Suprapubic skin (tissue), 3 donors: ENCODE results near the gene PRKN.

Experiments
- CTCF ChIP-seq, 2 donors: fragments of 200-600 bp in 1 of 2; fragments of 450-650 bp in 1 of 2; sonication (generic) in 1 of 2; IDR thresholded peaks; one replicate each; pipeline ENCODE4 v1.5.1; 2016 to 2019; ENCODE audit warnings: antibody characterized with exemption in 2 of 2, mild to moderate bottlenecking in 1 of 2, moderate library complexity in 1 of 2
- POLR2A ChIP-seq, 2 donors: fragments of 450-650 bp; IDR thresholded peaks; one replicate each; pipeline ENCODE4 v1.6.1; 2017; ENCODE audit warnings: antibody characterized with exemption in 2 of 2, mild to moderate bottlenecking in 2 of 2, moderate library complexity in 2 of 2

GRCh38 chr6:161830866-161831616 lies 896.5 kb downstream of the PRKN start:
- TF ChIP-seq CTCF (IDR thresholded peaks at IDR 0.05), result no peak
- no peak for TF ChIP-seq POLR2A (IDR thresholded peaks at IDR 0.05)
